Effector CD8-positive, alpha-beta T cell (primary cell): ENCODE results near the gene SPOP.

ENCODE experiments used
- DNase-seq: peaks from one replicate; lab custom pipeline; 2025; lab: John Stamatoyannopoulos, UW

Gene SPOP

GRCh38 chr17:49585422-49586027, 92.4 kb downstream of the SPOP start:
- DNase-seq, result no peak

GRCh38 chr17:49583889-49584288, 94.0 kb downstream of the SPOP start:
- DNase-seq, result no peak

GRCh38 chr17:49583226-49583625, 94.7 kb downstream of the SPOP start:
- no peak for DNase-seq

- no peak for DNase-seq
Measured at GRCh38 chr17:49582789-49583188, 95.1 kb downstream of the SPOP start.

- no peak for DNase-seq
Measured at GRCh38 chr17:49582055-49582722, 95.7 kb downstream of the SPOP start.

- no peak for DNase-seq
Measured at GRCh38 chr17:49581648-49581998, 96.3 kb downstream of the SPOP start.

- DNase-seq, result no peak
Measured at GRCh38 chr17:49580981-49581647, 96.8 kb downstream of the SPOP start.

- DNase-seq, result no peak
Measured at GRCh38 chr17:49580055-49580721, 97.7 kb downstream of the SPOP start.

GRCh38 chr17:49579522-49579921, 98.4 kb downstream of the SPOP start:
- DNase-seq, result no peak

GRCh38 chr17:49578952-49579500, 98.9 kb downstream of the SPOP start:
- no peak for DNase-seq

- no peak for DNase-seq
Measured at GRCh38 chr17:49578414-49578813, 99.5 kb downstream of the SPOP start.

GRCh38 chr17:49577963-49578362, 99.9 kb downstream of the SPOP start:
- DNase-seq, result no peak

- no peak for DNase-seq
Measured at GRCh38 chr17:49577650-49577934, 100.3 kb downstream of the SPOP start.

GRCh38 chr17:49576917-49577649, 100.8 kb downstream of the SPOP start:
- no peak for DNase-seq

GRCh38 chr17:49576088-49576916, 101.6 kb downstream of the SPOP start:
- no peak for DNase-seq

GRCh38 chr17:49575679-49576087, 102.2 kb downstream of the SPOP start, which contains the start of gene NXPH3:
Gene NXPH3, plus strand, starts transcription at chr17:49575871. Its CDS starts 349 bp downstream, at chr17:49576220.
- DNase-seq, result peak; percentile 49

GRCh38 chr17:49574945-49575678, 102.8 kb downstream of the SPOP start:
- DNase-seq, result no peak

GRCh38 chr17:49574323-49574781, 103.5 kb downstream of the SPOP start:
- no peak for DNase-seq

GRCh38 chr17:49573510-49574322, 104.2 kb downstream of the SPOP start:
- DNase-seq, result no peak
